ENCODE data around the gene DHRS2.

Gene DHRS2

GRCh38 chr14:23601424-23601823, 34.7 kb upstream of the DHRS2 start:
- Histone ChIP-seq H2AFZ (ENCODE audit: low read depth, low read length) (no peak overlapping the region), H3K4me2 (ENCODE audit: insufficient read depth, low read length) (no peak overlapping the region), H3K27ac (ENCODE audit: low read length) (no peak overlapping the region), H3K4me1 (ENCODE audit: insufficient read depth, low read length) (no peaks in the 10 kb centered on the region), H3K4me3 (ENCODE audit: low read depth in 1 of 2, low read length in 2 of 2) (no peak overlapping the region), H3K79me2 (ENCODE audit: insufficient read depth, low read length) (no peaks in the 10 kb centered on the region), H3K9me3 (ENCODE audit: insufficient read depth, low read length, severe bottlenecking) (no peaks in the 10 kb centered on the region), H3K27me3 (ENCODE audit: insufficient read depth, low read length, poor library complexity) (no peaks in the 10 kb centered on the region), H3K9ac (ENCODE audit: low read depth, low read length) (no peak overlapping the region), H3K36me3 (ENCODE audit: insufficient read depth, low read length) (no peaks in the 10 kb centered on the region), H4K20me1 (ENCODE audit: insufficient read depth, low read length) (no peaks in the 10 kb centered on the region)
- ATAC-seq (ENCODE audit: insufficient read depth, low read depth) = no peak
- DNase-seq = no peak
- TF ChIP-seq EZH2 (IDR thresholded peaks at IDR 0.05; ENCODE audit: borderline replicate concordance, low read depth, low read length, severe bottlenecking) = no peak
- no peak for TF ChIP-seq CTCF (IDR thresholded peaks at IDR 0.05; ENCODE audit: borderline replicate concordance, extremely low read depth, low read length, poor library complexity, severe bottlenecking)

- no peak for DNase-seq
- Histone ChIP-seq H2AFZ (ENCODE audit: low read depth, low read length) (no peak overlapping the region), H4K20me1 (ENCODE audit: insufficient read depth, low read length) (no peaks in the 10 kb centered on the region), H3K27me3 (ENCODE audit: insufficient read depth, low read length, poor library complexity) (no peaks in the 10 kb centered on the region), H3K36me3 (ENCODE audit: insufficient read depth, low read length) (no peaks in the 10 kb centered on the region), H3K4me2 (ENCODE audit: insufficient read depth, low read length) (no peak overlapping the region), H3K4me3 (ENCODE audit: low read depth in 1 of 2, low read length in 2 of 2) (no peak overlapping the region), H3K9ac (ENCODE audit: low read depth, low read length) (no peak overlapping the region), H3K9me3 (ENCODE audit: insufficient read depth, low read length, severe bottlenecking) (no peaks in the 10 kb centered on the region), H3K79me2 (ENCODE audit: insufficient read depth, low read length) (no peaks in the 10 kb centered on the region), H3K4me1 (ENCODE audit: insufficient read depth, low read length) (no peaks in the 10 kb centered on the region), H3K27ac (ENCODE audit: low read length) (no peak overlapping the region)
- TF ChIP-seq CTCF (IDR thresholded peaks at IDR 0.05; ENCODE audit: borderline replicate concordance, extremely low read depth, low read length, poor library complexity, severe bottlenecking) = no peak
- no peak for TF ChIP-seq EZH2 (IDR thresholded peaks at IDR 0.05; ENCODE audit: borderline replicate concordance, low read depth, low read length, severe bottlenecking)
- ATAC-seq (ENCODE audit: insufficient read depth, low read depth) = no peak
Observed at GRCh38 chr14:23601845-23602180, 34.4 kb upstream of the DHRS2 start.

- no peaks in the 10 kb centered on the region for H3K4me1 ChIP-seq (ENCODE audit: insufficient read depth, low read length)
- ATAC-seq (ENCODE audit: insufficient read depth, low read depth) (no peak), DNase-seq (no peak)
- H3K27me3 ChIP-seq (ENCODE audit: insufficient read depth, low read length, poor library complexity) = peaks cover 3% of the 10 kb centered on the region
- no peaks in the 10 kb centered on the region for H3K9me3 ChIP-seq (ENCODE audit: insufficient read depth, low read length, severe bottlenecking)
- H3K36me3 ChIP-seq (ENCODE audit: insufficient read depth, low read length) = no peaks in the 10 kb centered on the region
- H3K9ac ChIP-seq (ENCODE audit: low read depth, low read length) = no peak overlapping the region
- H2AFZ ChIP-seq (ENCODE audit: low read depth, low read length) = no peak overlapping the region
- no peak overlapping the region for H3K4me2 ChIP-seq (ENCODE audit: insufficient read depth, low read length)
- no peaks in the 10 kb centered on the region for H3K79me2 ChIP-seq (ENCODE audit: insufficient read depth, low read length)
- no peak overlapping the region for H3K4me3 ChIP-seq (ENCODE audit: low read depth in 1 of 2, low read length in 2 of 2)
- TF ChIP-seq CTCF (IDR thresholded peaks at IDR 0.05; ENCODE audit: borderline replicate concordance, extremely low read depth, low read length, poor library complexity, severe bottlenecking) = no peak
- TF ChIP-seq EZH2 (IDR thresholded peaks at IDR 0.05; ENCODE audit: borderline replicate concordance, low read depth, low read length, severe bottlenecking) = no peak
- H4K20me1 ChIP-seq (ENCODE audit: insufficient read depth, low read length) = no peaks in the 10 kb centered on the region
- no peak overlapping the region for H3K27ac ChIP-seq (ENCODE audit: low read length)
Observed at GRCh38 chr14:23602181-23603095, 33.7 kb upstream of the DHRS2 start.

All from DND-41 (cell line).